CD14-positive monocyte (primary cell): ENCODE data around the gene SLCO3A1. TPM values are rescaled to one million over a fixed set of nuclear protein-coding genes. Genes with fewer than 3 reads are reported as not detected.

Source experiments
- DNase-seq, 3 donors: peaks; one replicate each; pipeline ENCODE4 v3.0.0-alpha.2; 2011 to 2022
- H2AFZ ChIP-seq: 2 replicates; pipeline ENCODE4 v1.6.0; 2012; ENCODE audit warnings: mild to moderate bottlenecking, low read depth, low read length, inconsistent platforms; ENCODE audit not compliant: insufficient read depth, poor library complexity, severe bottlenecking
- H3K27ac ChIP-seq, 2 donors: 1 replicate in 1 of 2; 2 replicates in 1 of 2; pipeline ENCODE4 v1.5.1; 2012 to 2013; ENCODE audit warnings: low read length in 2 of 2, control low read depth in 1 of 2, inconsistent platforms in 1 of 2, low read depth in 1 of 2, mild to moderate bottlenecking in 1 of 2
- H3K27me3 ChIP-seq, 2 donors: one replicate each; pipeline versions ENCODE4 v1.6.0 to v1.6.1; 2011 to 2013; ENCODE audit warnings: low read length in 2 of 2; ENCODE audit not compliant: control insufficient read depth in 2 of 2, insufficient read depth in 2 of 2
- H3K36me3 ChIP-seq, 2 donors: replicated peaks in 1 of 2; 1 replicate in 1 of 2; 2 replicates in 1 of 2; pipeline versions ENCODE4 v1.5.1 to v1.6.1; 2012 to 2013; ENCODE audit warnings: low read length in 2 of 2, control low read depth in 1 of 2, inconsistent platforms in 1 of 2, mild to moderate bottlenecking in 1 of 2; ENCODE audit not compliant: insufficient read depth in 2 of 2, control insufficient read depth in 1 of 2
- H3K4me1 ChIP-seq, 2 donors: 1 replicate in 1 of 2; 2 replicates in 1 of 2; pipeline versions ENCODE4 v1.5.1 to v1.6.1; 2012 to 2013; ENCODE audit warnings: low read length in 2 of 2, control low read depth in 1 of 2, inconsistent platforms in 1 of 2, mild to moderate bottlenecking in 1 of 2, moderate library complexity in 1 of 2; ENCODE audit not compliant: insufficient read depth in 2 of 2, control insufficient read depth in 1 of 2
- H3K4me2 ChIP-seq: replicated peaks from 2 replicates; pipeline ENCODE3; 2012; ENCODE audit warnings: low read length, moderate library complexity, mild to moderate bottlenecking; ENCODE audit not compliant: poor library complexity, severe bottlenecking; ENCODE audit errors: extremely low read depth
- H3K4me3 ChIP-seq, 3 experiments: fragments of 200-600 bp in 1 of 3; sonication (generic) in 1 of 3; replicated peaks in 1 of 3; 1 replicate in 2 of 3; 2 replicates in 1 of 3; pipeline ENCODE4 v1.5.1; 2011 to 2013; ENCODE audit warnings: low read length in 3 of 3, mild to moderate bottlenecking in 3 of 3, control low read depth in 2 of 3, low read depth in 2 of 3, inconsistent platforms in 1 of 3, moderate library complexity in 1 of 3
- H3K79me2 ChIP-seq: 2 replicates; pipeline ENCODE4 v1.6.0; 2012; ENCODE audit warnings: mild to moderate bottlenecking, control low read depth, inconsistent platforms, low read length, moderate library complexity; ENCODE audit not compliant: insufficient read depth
- H3K9ac ChIP-seq: 2 replicates; pipeline ENCODE4 v1.6.0; 2017; ENCODE audit warnings: low read length, mild to moderate bottlenecking; ENCODE audit not compliant: insufficient read depth, poor library complexity, severe bottlenecking
- H3K9me3 ChIP-seq, 2 donors: replicated peaks in 1 of 2; 1 replicate in 1 of 2; 2 replicates in 1 of 2; pipeline versions ENCODE4 v1.5.1 to v1.6.1; 2012 to 2013; ENCODE audit warnings: low read length in 2 of 2, control low read depth in 1 of 2; ENCODE audit not compliant: control insufficient read depth in 1 of 2, insufficient read depth in 1 of 2
- H4K20me1 ChIP-seq: 2 replicates; pipeline ENCODE4 v1.6.0; 2012; ENCODE audit warnings: mild to moderate bottlenecking, low read length, control low read depth, moderate library complexity; ENCODE audit not compliant: insufficient read depth
- H3K27ac Mint-ChIP-seq, 7 donors: one replicate each; pipeline ENCODE4 v1.8.0; 2020; ENCODE audit warnings: mild to moderate bottlenecking in 7 of 7, mixed read lengths in 7 of 7, moderate library complexity in 6 of 7, inconsistent platforms in 2 of 7
- H3K27me3 Mint-ChIP-seq, 3 donors: one replicate each; pipeline ENCODE4 v1.8.0; 2021 to 2022; ENCODE audit warnings: low read depth in 3 of 3, mild to moderate bottlenecking in 3 of 3, mixed read lengths in 3 of 3, moderate library complexity in 3 of 3, inconsistent platforms in 1 of 3
- H3K36me3 Mint-ChIP-seq, 2 donors: one replicate each; pipeline ENCODE4 v1.8.0; 2020; ENCODE audit warnings: mixed read lengths in 2 of 2, inconsistent platforms in 1 of 2, mild to moderate bottlenecking in 1 of 2
- H3K4me1 Mint-ChIP-seq: one replicate; pipeline ENCODE4 v1.8.0; 2020; ENCODE audit warnings: mild to moderate bottlenecking, mixed read lengths
- H3K4me3 Mint-ChIP-seq, 2 donors: one replicate each; pipeline ENCODE4 v1.8.0; 2020; ENCODE audit warnings: mild to moderate bottlenecking in 2 of 2, mixed read lengths in 2 of 2, moderate library complexity in 1 of 2
- H3K9me3 Mint-ChIP-seq, 7 donors: one replicate each; pipeline ENCODE4 v1.8.0; 2020 to 2022; ENCODE audit warnings: mixed read lengths in 7 of 7, mild to moderate bottlenecking in 6 of 7, moderate library complexity in 6 of 7, inconsistent platforms in 2 of 7
- WGBS: methylation state at CpG from one replicate; pipeline ENCODE4 v1.1.5; 2013; ENCODE audit warnings: missing lambda C conversion rate; ENCODE audit not compliant: insufficient coverage; 5-methylcytosine and 5-hydroxymethylcytosine counted together
- intact Hi-C, 2 donors: fragments of 100-400 bp; cut with micrococcal nuclease; formaldehyde crosslinking; loops; one replicate each; pipeline versions ENCODE4 v1.15.0 to v1.15.1; 2023
- polyA plus RNA-seq, 3 donors: library from polyadenylated mRNA; depleted of rRNA in 1 of 3; unstranded in 2 of 3; stranded (reverse) in 1 of 3; fragments of 300-500 nt in 2 of 3; fragments of >200 nt in 1 of 3; fragmentation: Illumina TruSeq in 2 of 3; gene quantifications; 1 replicate in 2 of 3; 2 replicates in 1 of 3; pipeline ENCODE4 v1.2.3, GENCODE V29; 2012 to 2021
- TF ChIP-seq, protein P1 (sequence below): fragments of 200-600 bp; IDR thresholded peaks from one replicate; pipeline ENCODE4 v1.8.0; 2022; ENCODE audit warnings: antibody characterized with exemption, mild to moderate bottlenecking

SLCO3A1 gene
- polyA plus RNA-seq, 3 donors: 53.7 to 76.2 (median 62.8) TPM

DNA sequence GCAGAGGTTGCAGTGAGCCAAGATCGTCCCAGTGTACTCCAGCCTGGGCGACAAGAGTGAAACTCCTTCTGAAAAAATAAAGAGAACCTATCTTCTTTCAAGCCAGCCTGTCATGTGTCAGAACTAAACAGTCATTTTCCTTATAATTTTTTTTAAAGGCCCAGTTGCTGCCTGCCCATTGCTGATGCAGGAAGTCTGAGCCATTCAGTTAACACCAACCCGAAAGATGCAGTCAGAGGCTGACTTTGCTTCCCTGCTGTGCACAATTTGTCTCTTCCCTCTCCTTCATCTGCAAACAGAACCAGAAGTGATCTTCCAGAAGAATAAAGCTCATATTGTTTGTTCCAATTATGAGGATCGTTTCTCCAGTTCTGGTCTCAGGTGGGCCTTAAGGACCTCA lies 220.6 kb downstream of the SLCO3A1 start:
- Histone ChIP-seq H3K9ac (no peak overlapping the region), H2AFZ (no peak overlapping the region), H4K20me1 (peaks cover 99% of the 10 kb centered on the region), H3K27me3 (no peaks in the 10 kb centered on the region), H3K4me2 (no peak overlapping the region), H3K36me3 (no peaks in the 10 kb centered on the region), H3K4me3 (no peak overlapping the region), H3K27ac (peak overlapping the region in 1 of 2 donors; percentile 6), H3K4me1 (peaks cover 54 to 58% of the 10 kb centered on the region in 2 donors), H3K79me2 (peaks cover 95% of the 10 kb centered on the region), H3K9me3 (peaks cover 0 to 4% of the 10 kb centered on the region in 2 donors)
- Mint-ChIP-seq H3K4me1 (peaks cover 79% of the 10 kb centered on the region), H3K27me3 (peaks cover 0 to 2% (median 1%) of the 10 kb centered on the region in 3 donors), H3K4me3 (no peak overlapping the region), H3K27ac (peak overlapping the region in 6 of 7 donors; percentile 33 to 79 (median 67)), H3K9me3 (peaks cover 0 to 2% (median 0%) of the 10 kb centered on the region in 7 donors), H3K36me3 (peaks cover 6 to 10% of the 10 kb centered on the region in 2 donors)
- TF ChIP-seq, protein P1, sequence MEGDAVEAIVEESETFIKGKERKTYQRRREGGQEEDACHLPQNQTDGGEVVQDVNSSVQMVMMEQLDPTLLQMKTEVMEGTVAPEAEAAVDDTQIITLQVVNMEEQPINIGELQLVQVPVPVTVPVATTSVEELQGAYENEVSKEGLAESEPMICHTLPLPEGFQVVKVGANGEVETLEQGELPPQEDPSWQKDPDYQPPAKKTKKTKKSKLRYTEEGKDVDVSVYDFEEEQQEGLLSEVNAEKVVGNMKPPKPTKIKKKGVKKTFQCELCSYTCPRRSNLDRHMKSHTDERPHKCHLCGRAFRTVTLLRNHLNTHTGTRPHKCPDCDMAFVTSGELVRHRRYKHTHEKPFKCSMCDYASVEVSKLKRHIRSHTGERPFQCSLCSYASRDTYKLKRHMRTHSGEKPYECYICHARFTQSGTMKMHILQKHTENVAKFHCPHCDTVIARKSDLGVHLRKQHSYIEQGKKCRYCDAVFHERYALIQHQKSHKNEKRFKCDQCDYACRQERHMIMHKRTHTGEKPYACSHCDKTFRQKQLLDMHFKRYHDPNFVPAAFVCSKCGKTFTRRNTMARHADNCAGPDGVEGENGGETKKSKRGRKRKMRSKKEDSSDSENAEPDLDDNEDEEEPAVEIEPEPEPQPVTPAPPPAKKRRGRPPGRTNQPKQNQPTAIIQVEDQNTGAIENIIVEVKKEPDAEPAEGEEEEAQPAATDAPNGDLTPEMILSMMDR: no peak
- peak in 2 of 3 donors; percentile 16 to 63 for DNase-seq
- intact Hi-C loops: loop anchor here (5.0 to 10.0 kb wide), 4 partner anchors 129 to 369 kb away; partner anchors contain the start of gene SLCO3A1 (in 1 of the 2)
- 18% methylated on average over 3 of the region's 4 CpGs for WGBS

DNA sequence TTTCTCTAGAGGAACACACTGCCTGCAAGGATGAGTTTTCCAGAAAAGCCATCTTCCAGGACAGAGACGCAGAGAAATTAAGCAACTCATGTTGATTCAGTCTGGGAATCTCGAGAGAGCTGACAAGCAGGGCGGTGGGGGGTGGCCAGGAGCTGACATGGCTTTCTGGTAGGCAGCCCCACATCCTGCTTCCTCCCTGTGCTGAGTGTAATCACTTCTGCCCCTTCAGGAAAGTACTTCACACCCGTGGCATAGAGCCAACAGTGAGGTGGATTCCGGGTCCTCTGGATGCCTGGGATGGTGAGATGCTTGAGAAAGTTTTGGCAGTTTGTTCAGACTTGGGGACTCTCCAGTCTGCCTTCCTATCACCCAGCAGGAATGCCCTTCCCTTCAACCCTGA lies 221.1 kb downstream of the SLCO3A1 start:
- Histone ChIP-seq H3K9me3 (peaks cover 0 to 4% of the 10 kb centered on the region in 2 donors), H3K4me3 (no peak overlapping the region), H2AFZ (no peak overlapping the region), H3K4me1 (peaks cover 49 to 52% of the 10 kb centered on the region in 2 donors), H3K36me3 (no peaks in the 10 kb centered on the region), H3K79me2 (peaks cover 96% of the 10 kb centered on the region), H3K4me2 (no peak overlapping the region), H3K9ac (no peak overlapping the region), H3K27ac (no peak overlapping the region), H3K27me3 (no peaks in the 10 kb centered on the region), H4K20me1 (peaks cover 99% of the 10 kb centered on the region)
- peaks cover 0 to 1% (median under 1%) of the 10 kb centered on the region in 3 donors for H3K27me3 Mint-ChIP-seq
- intact Hi-C loops: loop anchor here (5.0 to 10.0 kb wide), 5 partner anchors 127 to 370 kb away; partner anchors contain the start of gene SLCO3A1 (in 1 of the 2)
- WGBS: 19% methylated on average over 3 of the region's 5 CpGs
- peaks cover 6 to 10% of the 10 kb centered on the region in 2 donors for H3K36me3 Mint-ChIP-seq
- peaks cover 0 to 2% (median 0%) of the 10 kb centered on the region in 7 donors for H3K9me3 Mint-ChIP-seq
- TF ChIP-seq, protein P1: no peak
- no peak overlapping the region for H3K4me3 Mint-ChIP-seq
- peak in 1 of 3 donors; percentile 69 for DNase-seq
- H3K27ac Mint-ChIP-seq: peak overlapping the region in 1 of 7 donors; percentile 57
- H3K4me1 Mint-ChIP-seq: peaks cover 74% of the 10 kb centered on the region
